ENCODE measurements around the gene PPM1D. TPM values are rescaled to one million over a fixed set of nuclear protein-coding genes. Genes with fewer than 3 reads are reported as not detected.

The PPM1D gene
- polyA plus RNA-seq, 1 of the 3 experiments (the other 2 are of a cell fraction): 8.8 TPM

- H3K4me3 ChIP-seq (ENCODE audit: low read depth in 2 of 2, low read length in 1 of 2): no peak overlapping the region
- DNase-seq: no peak
- no peak overlapping the region for H2AFZ ChIP-seq (ENCODE audit: low read depth)
- CTCF ChIA-PET: interaction anchor here (0.6 to 6.4 kb wide), 29 partner anchors 9 to 530 kb away, joined by 3 to 103 read pairs (median 5); partner anchors contain the start of genes BCAS3, CA4 and PPM1D
- H3K9me2 ChIP-seq: no peaks in the 10 kb centered on the region
- peaks cover 9 to 43% of the 10 kb centered on the region in 2 experiments for H3K36me3 ChIP-seq (replicated peaks in 1 of 2; ENCODE audit: control insufficient read depth in 1 of 2, insufficient read depth in 2 of 2, low read length in 1 of 2)
- no peaks in the 10 kb centered on the region for H3K4me1 ChIP-seq (ENCODE audit: control insufficient read depth in 1 of 2, insufficient read depth in 2 of 2, low read depth in 1 of 2, low read length in 1 of 2)
- no peaks in the 10 kb centered on the region for H3K27me3 ChIP-seq (ENCODE audit: insufficient read depth)
- TF ChIP-seq GABPA (IDR thresholded peaks at IDR 0.05; ENCODE audit: low read depth) (no peak), NRF1 (IDR thresholded peaks at IDR 0.05; ENCODE audit: low read depth, low read length) (no peak), USF1 (IDR thresholded peaks at IDR 0.05; ENCODE audit: borderline replicate concordance, low read depth) (no peak), CTCF (IDR thresholded peaks at IDR 0.05) (peak; percentile 70), CHD2 (IDR thresholded peaks at IDR 0.05; ENCODE audit: low read length, partially characterized antibody) (no peak), TAF1 (IDR thresholded peaks at IDR 0.05; ENCODE audit: borderline replicate concordance, low read depth, low read length) (no peak), RXRA (IDR thresholded peaks at IDR 0.05; ENCODE audit: borderline replicate concordance, low read depth) (no peak), FOXM1 (IDR thresholded peaks at IDR 0.05; ENCODE audit: low read depth) (no peak), RAD21 (IDR thresholded peaks at IDR 0.05; ENCODE audit: low read length) (peak; percentile 12; the same call in 1 of the 2 replicates)
- no peak overlapping the region for H3K4me2 ChIP-seq
- 82% methylated on average over 2 of the region's 2 CpGs for WGBS (ENCODE audit: low lambda C conversion rate)
- POLR2A ChIA-PET: interaction anchor here (0.6 to 0.9 kb wide), 3 partner anchors 14 to 211 kb away, joined by 3 to 4 read pairs (median 3); partner anchors contain the start of gene PPM1D
- no peak overlapping the region for H3K27ac ChIP-seq (ENCODE audit: low read depth in 2 of 2, low read length in 1 of 2)
- peaks cover 67% of the 10 kb centered on the region for H3K79me2 ChIP-seq (ENCODE audit: insufficient read depth)
- no peaks in the 10 kb centered on the region for H3K9me3 ChIP-seq
- peaks cover 38% of the 10 kb centered on the region for H4K20me1 ChIP-seq (ENCODE audit: insufficient read depth)
- no peak overlapping the region for H3K9ac ChIP-seq
- H3F3A ChIP-seq (replicated peaks; ENCODE audit: insufficient read depth): peaks cover 25% of the 10 kb centered on the region
Measured at GRCh38 chr17:60640503-60640902, 40.5 kb downstream of the PPM1D start.

GRCh38 chr17:60641126-60641525 lies 41.1 kb downstream of the PPM1D start:
- POLR2A ChIA-PET: interaction anchor here (0.6 to 0.9 kb wide), 2 partner anchors 42 to 211 kb away, joined by 3 to 4 read pairs; partner anchors contain the start of gene PPM1D
- 90% methylated on average over 3 of the region's 3 CpGs for WGBS (ENCODE audit: low lambda C conversion rate)
- Histone ChIP-seq H2AFZ (ENCODE audit: low read depth) (no peak overlapping the region), H3K4me2 (no peak overlapping the region), H3K79me2 (ENCODE audit: insufficient read depth) (peaks cover 73% of the 10 kb centered on the region), H3K9me3 (no peaks in the 10 kb centered on the region), H3K9ac (no peak overlapping the region), H3F3A (replicated peaks; ENCODE audit: insufficient read depth) (peaks cover 25% of the 10 kb centered on the region), H3K27me3 (ENCODE audit: insufficient read depth) (no peaks in the 10 kb centered on the region), H3K4me3 (ENCODE audit: low read depth in 2 of 2, low read length in 1 of 2) (no peak overlapping the region), H3K9me2 (no peaks in the 10 kb centered on the region), H4K20me1 (ENCODE audit: insufficient read depth) (peaks cover 38% of the 10 kb centered on the region), H3K4me1 (ENCODE audit: control insufficient read depth in 1 of 2, insufficient read depth in 2 of 2, low read depth in 1 of 2, low read length in 1 of 2) (peaks cover 0 to 3% of the 10 kb centered on the region in 2 experiments; a peak in 1 of 4 replicates), H3K27ac (ENCODE audit: low read depth in 2 of 2, low read length in 1 of 2) (no peak overlapping the region), H3K36me3 (replicated peaks in 1 of 2; ENCODE audit: control insufficient read depth in 1 of 2, insufficient read depth in 2 of 2, low read length in 1 of 2) (peaks cover 2 to 41% of the 10 kb centered on the region in 2 experiments)
- TF ChIP-seq MEF2A (IDR thresholded peaks at IDR 0.05; ENCODE audit: borderline replicate concordance, low read depth): no peak
- no peak for DNase-seq
- CTCF ChIA-PET: interaction anchor here (0.6 to 6.4 kb wide), 21 partner anchors 9 to 531 kb away, joined by 3 to 103 read pairs (median 5); partner anchors contain the start of genes BCAS3, CA4 and PPM1D

Measured in SK-N-SH (cell line).